ENCODE measurements around the gene IGSF8.

Gene IGSF8

GRCh38 chr1:160097911-160098851, at the start of gene IGSF8:
Gene IGSF8, minus strand, starts transcription at chr1:160098619. Its CDS starts 147 bp downstream, at chr1:160098472.
- H3K36me3 Mint-ChIP-seq (ENCODE audit: low read depth): no peaks in the 10 kb centered on the region
- no peak within 1 kb of the TSS for H3K27ac Mint-ChIP-seq
- H3K4me1 Mint-ChIP-seq: peaks cover 52% of the 10 kb centered on the region
- no peak for TF ChIP-seq CTCF (IDR thresholded peaks at IDR 0.05)
- peak within 1 kb of the TSS; percentile 91 for H3K4me3 Mint-ChIP-seq
- H3K27me3 Mint-ChIP-seq (ENCODE audit: low read depth, poor library complexity): peaks cover 23% of the 10 kb centered on the region
- peak; percentile 96 for DNase-seq
- H3K9me3 Mint-ChIP-seq: no peaks in the 10 kb centered on the region

DNA sequence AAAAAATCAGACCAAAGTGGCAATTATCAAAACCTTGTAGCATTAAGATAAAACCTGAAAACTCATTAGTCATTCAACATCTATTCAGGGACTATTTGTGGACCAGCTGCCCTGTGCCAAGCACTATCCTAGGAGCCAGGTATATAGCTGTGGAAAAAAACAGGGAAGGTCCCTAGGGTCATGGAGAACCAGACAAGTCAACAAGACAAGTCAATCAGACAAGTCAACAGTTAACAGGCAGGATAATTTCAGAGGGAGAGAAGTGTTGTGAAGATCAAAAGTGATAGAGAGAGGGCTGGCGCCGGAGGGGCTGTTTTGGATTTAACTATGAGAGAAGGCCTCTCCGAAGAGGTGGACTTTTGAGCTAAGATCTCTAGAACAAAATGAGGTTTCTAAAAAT, 49.7 kb upstream of the IGSF8 start:
- no peak for DNase-seq
- H3K27ac Mint-ChIP-seq: no peak overlapping the region
- H3K36me3 Mint-ChIP-seq (ENCODE audit: low read depth): no peaks in the 10 kb centered on the region
- H3K4me3 Mint-ChIP-seq: no peak overlapping the region
- TF ChIP-seq CTCF (IDR thresholded peaks at IDR 0.05): no peak
- peaks cover 17% of the 10 kb centered on the region for H3K27me3 Mint-ChIP-seq (ENCODE audit: low read depth, poor library complexity)
- H3K4me1 Mint-ChIP-seq: peaks cover 16% of the 10 kb centered on the region
- no peaks in the 10 kb centered on the region for H3K9me3 Mint-ChIP-seq

GRCh38 chr1:160146107-160146506, 47.7 kb upstream of the IGSF8 start:
- no peaks in the 10 kb centered on the region for H3K9me3 Mint-ChIP-seq
- H3K4me1 Mint-ChIP-seq: peaks cover 17% of the 10 kb centered on the region
- H3K27me3 Mint-ChIP-seq (ENCODE audit: low read depth, poor library complexity): peaks cover 14% of the 10 kb centered on the region
- DNase-seq: no peak
- H3K36me3 Mint-ChIP-seq (ENCODE audit: low read depth): peaks cover 10% of the 10 kb centered on the region
- no peak for TF ChIP-seq CTCF (IDR thresholded peaks at IDR 0.05)
- H3K4me3 Mint-ChIP-seq: no peak overlapping the region
- no peak overlapping the region for H3K27ac Mint-ChIP-seq

DNA sequence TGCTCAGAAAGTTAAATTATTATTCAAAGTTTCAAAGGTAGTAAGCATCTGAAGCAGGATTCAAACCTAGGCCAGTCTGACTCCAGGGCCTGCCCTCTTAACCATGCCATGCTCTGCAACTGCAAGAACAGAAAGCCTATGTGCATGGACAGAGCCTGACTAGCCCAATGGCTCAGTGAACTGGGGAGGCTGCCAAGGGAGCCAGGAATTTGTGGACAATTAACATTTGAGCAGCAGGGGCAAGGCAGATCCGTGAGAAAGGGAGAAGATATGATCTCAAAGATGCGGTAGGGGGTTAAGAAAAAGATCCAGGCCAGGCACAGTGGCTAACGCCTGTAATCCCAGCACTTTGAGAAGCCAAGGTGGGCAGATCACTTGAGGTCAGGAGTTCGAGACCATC, 46.5 kb upstream of the IGSF8 start:
- no peak for DNase-seq
- H3K4me1 Mint-ChIP-seq: peaks cover 29% of the 10 kb centered on the region
- no peak for TF ChIP-seq CTCF (IDR thresholded peaks at IDR 0.05)
- peak overlapping the region; percentile 41 for H3K27ac Mint-ChIP-seq
- H3K9me3 Mint-ChIP-seq: no peaks in the 10 kb centered on the region
- H3K27me3 Mint-ChIP-seq (ENCODE audit: low read depth, poor library complexity): peaks cover 7% of the 10 kb centered on the region
- H3K36me3 Mint-ChIP-seq (ENCODE audit: low read depth): peaks cover 21% of the 10 kb centered on the region
- no peak overlapping the region for H3K4me3 Mint-ChIP-seq

GRCh38 chr1:160143695-160144094, 45.3 kb upstream of the IGSF8 start:
- no peak for DNase-seq
- peaks cover 31% of the 10 kb centered on the region for H3K36me3 Mint-ChIP-seq (ENCODE audit: low read depth)
- H3K27ac Mint-ChIP-seq: no peak overlapping the region

More at GRCh38 chr1:160143695-160144094, 45.3 kb upstream of the IGSF8 start:
- H3K4me3 Mint-ChIP-seq: no peak overlapping the region
- TF ChIP-seq CTCF (IDR thresholded peaks at IDR 0.05): no peak
- H3K4me1 Mint-ChIP-seq: peaks cover 31% of the 10 kb centered on the region
- H3K9me3 Mint-ChIP-seq: no peaks in the 10 kb centered on the region
- peaks cover 7% of the 10 kb centered on the region for H3K27me3 Mint-ChIP-seq (ENCODE audit: low read depth, poor library complexity)

Measured in nephron progenitor cell (in vitro differentiated cells).